ENCODE results near the gene LRRC31.

LRRC31 gene

DNA sequence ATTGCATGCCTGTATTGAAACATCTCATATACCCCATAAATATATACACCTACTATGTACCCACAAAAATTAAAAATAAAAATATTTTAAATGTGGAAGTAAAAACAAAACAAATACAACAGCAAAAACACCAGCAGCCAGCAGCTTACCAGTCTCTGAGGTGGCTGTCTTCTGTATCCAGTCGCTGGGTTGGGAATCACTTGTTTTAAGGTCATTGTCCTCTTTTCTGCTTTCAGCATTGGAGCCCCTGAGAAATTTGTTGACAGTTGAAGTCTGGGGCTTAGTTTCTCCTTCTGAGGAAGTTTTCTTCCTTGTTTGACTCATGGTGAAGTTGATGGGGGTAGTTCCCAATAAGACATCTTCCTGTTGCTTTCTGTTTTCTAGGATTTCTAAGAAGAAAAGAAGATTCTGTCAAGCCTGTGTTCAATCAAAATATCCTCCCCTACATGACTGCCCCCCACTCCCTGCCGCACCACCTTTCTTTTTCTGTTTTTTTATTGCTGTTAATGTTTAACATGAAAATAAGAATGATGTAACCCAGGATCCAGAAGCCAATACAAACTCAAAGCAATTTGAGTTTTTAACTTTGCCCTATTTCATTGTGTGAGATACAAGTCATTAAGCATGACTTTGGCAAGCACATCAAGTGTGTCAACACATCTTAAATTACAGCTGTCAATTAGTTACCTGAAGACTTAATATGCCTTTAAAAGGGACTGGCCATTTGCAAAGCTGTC lies at the start of gene LRRC31:
TSS of gene LRRC31 (minus strand) at position 452 of the 737 bp plus-strand sequence. CDS start at position 324, 128 bp downstream.
- DNase-seq = no peak

GRCh38 chr3:169914321-169914720 lies 44.6 kb upstream of the LRRC31 start:
- no peak for DNase-seq

GRCh38 chr3:169913323-169913722 lies 43.6 kb upstream of the LRRC31 start:
- DNase-seq = no peak

- no peak for DNase-seq
Measured at GRCh38 chr3:169911272-169911671, 41.5 kb upstream of the LRRC31 start, which contains the start of gene SAMD7. SAMD7 (plus strand) TSS chr3:169911572; CDS start chr3:169919499, 7,927 bp downstream.

DNA sequence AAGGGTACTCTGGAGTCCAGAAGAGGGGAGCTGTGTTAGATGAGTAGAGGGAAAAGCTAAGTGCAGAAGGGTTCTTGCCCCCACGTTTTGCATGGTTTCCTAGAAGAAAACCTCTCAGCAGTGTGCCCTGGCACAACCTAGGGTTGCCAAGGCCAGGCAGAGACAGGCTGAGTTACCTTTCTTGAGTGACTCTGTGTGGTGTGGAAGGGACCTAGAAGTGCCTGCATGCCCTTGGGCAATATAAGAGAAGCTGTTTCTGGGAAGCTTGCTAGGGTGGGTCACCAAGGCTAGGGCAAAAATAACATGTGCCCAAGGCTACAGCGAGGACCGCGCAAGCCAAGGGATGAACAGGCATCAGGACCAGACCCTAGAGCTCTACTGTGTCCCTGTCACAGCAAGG lies 38.2 kb upstream of the LRRC31 start:
- no peak for DNase-seq

- no peak for DNase-seq
Measured at GRCh38 chr3:169907476-169907875, 37.7 kb upstream of the LRRC31 start.

- DNase-seq = no peak
Measured at GRCh38 chr3:169905404-169905803, 35.7 kb upstream of the LRRC31 start.

- DNase-seq = no peak
Measured at GRCh38 chr3:169901453-169901852, 31.7 kb upstream of the LRRC31 start.

DNA sequence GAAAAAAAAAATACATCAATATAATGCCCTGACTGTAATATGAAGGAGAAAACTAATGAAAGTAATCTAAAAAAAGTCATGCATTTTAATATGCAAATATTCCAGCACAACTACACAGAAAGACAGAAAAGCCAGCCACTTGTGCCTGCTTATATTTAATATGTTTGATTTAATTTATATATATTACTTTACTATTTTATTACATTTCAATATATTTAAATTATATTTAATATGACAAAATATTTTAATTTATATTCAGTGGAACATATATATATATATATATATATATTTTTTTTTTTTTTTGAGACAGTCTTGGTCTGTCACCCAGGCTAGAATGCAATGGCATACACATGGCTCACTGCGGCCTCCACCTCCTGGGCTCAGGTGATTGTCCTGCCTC lies 27.5 kb upstream of the LRRC31 start:
- no peak for DNase-seq

- DNase-seq = no peak
Measured at GRCh38 chr3:169895072-169895471, 25.3 kb upstream of the LRRC31 start.

DNA sequence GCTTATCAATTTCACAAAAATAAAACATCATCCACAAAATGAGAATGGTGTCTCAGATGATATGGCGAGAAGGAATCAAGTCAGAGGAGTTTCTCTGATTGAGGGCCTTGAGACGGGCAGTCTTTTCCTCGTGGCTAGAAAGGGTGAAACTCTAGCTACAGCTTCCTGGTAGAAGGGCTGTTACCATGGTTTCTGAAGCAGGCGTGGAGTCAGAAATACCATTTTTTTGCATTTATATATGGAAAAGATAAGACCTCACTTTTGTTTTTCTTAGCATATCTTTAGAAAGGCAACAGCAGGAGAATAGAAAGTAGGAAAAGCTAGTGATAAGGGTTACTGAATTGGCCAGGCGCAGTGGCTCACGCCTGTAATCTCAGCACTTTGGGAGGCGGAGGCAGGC lies 24.4 kb upstream of the LRRC31 start:
- no peak for DNase-seq

DNA sequence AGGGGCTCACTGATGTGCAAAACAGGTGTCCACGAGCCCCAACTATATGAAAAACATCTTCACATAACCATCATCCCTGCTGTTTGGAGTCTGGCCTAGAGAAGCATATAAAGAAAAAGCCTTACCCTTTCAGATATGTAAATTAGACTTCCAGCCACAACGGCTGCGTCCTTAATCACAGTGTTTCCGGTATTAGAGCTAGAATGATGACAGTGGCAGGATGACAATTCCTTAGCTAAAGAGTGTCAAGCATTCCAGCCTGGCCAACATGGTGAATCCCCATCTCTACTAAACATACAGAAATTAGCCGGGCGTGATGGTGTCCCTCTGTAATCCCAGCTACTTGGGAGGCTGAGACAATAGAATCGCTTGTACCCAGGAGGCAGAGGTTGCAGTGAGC lies 22.2 kb upstream of the LRRC31 start:
- DNase-seq = no peak

- no peak for DNase-seq
Measured at GRCh38 chr3:169886671-169887070, 16.9 kb upstream of the LRRC31 start.

GRCh38 chr3:169880576-169881250 lies 11.0 kb upstream of the LRRC31 start:
- DNase-seq = no peak

- DNase-seq = no peak
Measured at GRCh38 chr3:169879845-169880575, 10.3 kb upstream of the LRRC31 start.

GRCh38 chr3:169879013-169879557 lies 9.3 kb upstream of the LRRC31 start:
- no peak for DNase-seq

- DNase-seq = no peak
Measured at GRCh38 chr3:169871129-169871886, 1.6 kb upstream of the LRRC31 start.

DNA sequence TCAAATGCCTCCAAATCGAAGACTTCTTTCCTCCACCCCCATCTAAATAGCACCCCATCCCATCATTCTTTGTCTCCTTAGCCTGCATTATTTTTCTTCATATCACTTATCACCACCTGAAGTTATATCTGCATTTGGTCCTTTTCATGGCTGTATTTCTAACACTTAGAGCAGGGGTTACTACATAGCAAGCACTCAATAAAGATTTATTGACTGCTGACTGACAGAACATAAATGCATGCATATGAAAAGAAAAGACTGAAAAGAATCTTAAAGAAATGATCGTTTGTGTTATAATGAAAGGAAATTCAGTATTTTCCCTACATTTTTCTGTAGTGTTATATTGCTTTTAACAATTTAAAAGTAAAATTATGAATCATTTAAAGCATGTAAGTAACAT lies 1.4 kb downstream of the LRRC31 start:
- no peak for DNase-seq

DNA sequence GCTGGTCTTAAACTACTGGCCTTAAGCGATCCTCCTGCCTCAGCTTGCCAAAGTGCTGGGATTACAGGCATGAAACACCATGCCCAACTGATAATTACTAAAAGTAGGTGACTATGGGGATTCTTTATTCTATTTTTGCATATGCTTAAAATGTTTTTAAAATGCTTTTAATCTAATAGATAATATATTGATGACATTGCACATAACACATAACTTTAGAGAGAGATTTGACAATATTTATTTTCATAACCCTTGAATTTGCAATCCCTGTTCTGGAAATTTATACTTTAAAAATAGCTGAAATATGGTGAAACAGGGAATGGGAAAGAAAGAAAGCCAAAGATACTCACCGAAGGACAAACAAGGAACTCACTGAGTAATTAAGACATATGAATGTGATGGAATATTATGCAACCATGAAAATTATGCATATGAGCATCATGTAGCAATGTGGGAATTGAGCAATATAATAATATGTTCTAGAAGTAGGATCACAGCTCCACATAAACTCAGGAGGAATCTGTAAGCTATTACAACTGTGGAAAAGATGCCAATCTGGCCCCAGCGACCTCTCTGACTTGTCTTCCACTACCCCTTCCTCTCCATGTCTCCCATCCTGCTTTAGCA lies 2.0 kb downstream of the LRRC31 start:
- DNase-seq = no peak

DNA sequence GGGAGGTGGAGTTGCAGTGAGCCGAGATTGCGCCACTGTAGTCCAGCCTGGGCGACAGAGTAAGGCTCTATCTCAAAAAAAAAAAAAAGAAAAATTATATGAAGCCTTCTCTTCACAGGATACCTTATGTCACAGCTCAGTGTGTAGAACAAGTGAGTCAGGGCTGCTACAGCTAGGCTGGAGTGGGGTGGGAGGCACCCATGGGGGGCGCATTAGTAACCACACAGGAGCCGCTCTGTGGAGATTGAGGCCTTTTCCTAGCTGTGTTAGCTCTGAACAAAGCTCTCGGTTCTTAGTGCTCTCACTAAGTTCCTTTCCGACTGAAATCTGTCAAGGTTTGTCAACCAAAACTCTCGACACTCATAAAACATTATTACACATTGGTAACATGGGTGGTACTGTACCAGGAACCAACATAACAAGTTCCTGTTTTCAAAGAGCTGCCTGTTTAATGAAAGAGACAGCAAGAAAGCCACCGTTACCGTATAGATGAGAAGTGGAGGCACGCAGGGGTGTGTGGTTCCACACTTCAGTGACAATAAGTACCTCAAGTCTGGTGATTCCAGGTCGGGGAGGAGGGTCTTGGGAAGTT lies 4.5 kb downstream of the LRRC31 start:
- DNase-seq = no peak

GRCh38 chr3:169864270-169864669 lies 5.5 kb downstream of the LRRC31 start:
- DNase-seq = no peak

- DNase-seq = peak; percentile 62
Measured at GRCh38 chr3:169863458-169863899, 6.3 kb downstream of the LRRC31 start.
